ENCODE measurements around the gene GRIN3B.

The GRIN3B gene

GRCh38 chr19:977058-977464, 23.2 kb upstream of the GRIN3B start:
- H3K4me3 ChIP-seq (ENCODE audit: low read length), result no peak overlapping the region
- no peaks in the 10 kb centered on the region for H3F3A ChIP-seq (ENCODE audit: control insufficient read depth, insufficient read depth)
- no peak for TF ChIP-seq CTCF (IDR thresholded peaks at IDR 0.05; ENCODE audit: low read depth, low read length, poor library complexity, severe bottlenecking)
- no peak for TF ChIP-seq EZH2phosphoT487 (IDR thresholded peaks at IDR 0.05; ENCODE audit: borderline replicate concordance, low read length)
- H3K9me2 ChIP-seq (replicated peaks; ENCODE audit: control insufficient read depth, low read length), result no peaks in the 10 kb centered on the region
- no peaks in the 10 kb centered on the region for H3K4me1 ChIP-seq (ENCODE audit: control insufficient read depth, low read length)
- no peaks in the 10 kb centered on the region for H3K36me3 ChIP-seq (ENCODE audit: control insufficient read depth, low read length)
- H3K27me3 ChIP-seq (ENCODE audit: control insufficient read depth, low read length), result peaks cover 13% of the 10 kb centered on the region
- H3K9me3 ChIP-seq (ENCODE audit: control insufficient read depth, insufficient read depth, low read length), result no peaks in the 10 kb centered on the region
- H3K27ac ChIP-seq (ENCODE audit: low read depth, low read length), result no peak overlapping the region
- H3K79me2 ChIP-seq (ENCODE audit: control insufficient read depth, low read length), result no peaks in the 10 kb centered on the region
- no peak overlapping the region for H3K4me2 ChIP-seq (ENCODE audit: low read length)
- H4K20me1 ChIP-seq (ENCODE audit: control insufficient read depth, insufficient read depth, low read depth, low read length), result no peaks in the 10 kb centered on the region

GRCh38 chr19:979318-979741, 20.9 kb upstream of the GRIN3B start:
- H3K4me3 ChIP-seq (ENCODE audit: low read length), result no peak overlapping the region
- H3K36me3 ChIP-seq (ENCODE audit: control insufficient read depth, low read length), result no peaks in the 10 kb centered on the region
- no peaks in the 10 kb centered on the region for H4K20me1 ChIP-seq (ENCODE audit: control insufficient read depth, insufficient read depth, low read depth, low read length)
- no peaks in the 10 kb centered on the region for H3K9me3 ChIP-seq (ENCODE audit: control insufficient read depth, insufficient read depth, low read length)
- H3K9me2 ChIP-seq (replicated peaks; ENCODE audit: control insufficient read depth, low read length), result no peaks in the 10 kb centered on the region
- TF ChIP-seq CTCF (IDR thresholded peaks at IDR 0.05; ENCODE audit: low read depth, low read length, poor library complexity, severe bottlenecking), result no peak
- TF ChIP-seq EZH2phosphoT487 (IDR thresholded peaks at IDR 0.05; ENCODE audit: borderline replicate concordance, low read length), result no peak
- H3K4me1 ChIP-seq (ENCODE audit: control insufficient read depth, low read length), result peaks cover 12% of the 10 kb centered on the region
- peaks cover 13% of the 10 kb centered on the region for H3K27me3 ChIP-seq (ENCODE audit: control insufficient read depth, low read length)
- H3K27ac ChIP-seq (ENCODE audit: low read depth, low read length), result no peak overlapping the region
- peaks cover 2% of the 10 kb centered on the region for H3K79me2 ChIP-seq (ENCODE audit: control insufficient read depth, low read length)
- H3F3A ChIP-seq (ENCODE audit: control insufficient read depth, insufficient read depth), result peaks cover 4% of the 10 kb centered on the region
- H3K4me2 ChIP-seq (ENCODE audit: low read length), result no peak overlapping the region

GRCh38 chr19:980133-980998, 19.9 kb upstream of the GRIN3B start:
- H4K20me1 ChIP-seq (ENCODE audit: control insufficient read depth, insufficient read depth, low read depth, low read length), result no peaks in the 10 kb centered on the region
- H3K4me1 ChIP-seq (ENCODE audit: control insufficient read depth, low read length), result peaks cover 18% of the 10 kb centered on the region
- peaks cover 12% of the 10 kb centered on the region for H3K79me2 ChIP-seq (ENCODE audit: control insufficient read depth, low read length)
- H3F3A ChIP-seq (ENCODE audit: control insufficient read depth, insufficient read depth), result peaks cover 4% of the 10 kb centered on the region
- peaks cover 13% of the 10 kb centered on the region for H3K27me3 ChIP-seq (ENCODE audit: control insufficient read depth, low read length)
- no peak overlapping the region for H3K27ac ChIP-seq (ENCODE audit: low read depth, low read length)
- TF ChIP-seq EZH2phosphoT487 (IDR thresholded peaks at IDR 0.05; ENCODE audit: borderline replicate concordance, low read length), result no peak
- no peak for TF ChIP-seq CTCF (IDR thresholded peaks at IDR 0.05; ENCODE audit: low read depth, low read length, poor library complexity, severe bottlenecking)
- no peak overlapping the region for H3K4me3 ChIP-seq (ENCODE audit: low read length)
- H3K9me3 ChIP-seq (ENCODE audit: control insufficient read depth, insufficient read depth, low read length), result no peaks in the 10 kb centered on the region
- no peaks in the 10 kb centered on the region for H3K36me3 ChIP-seq (ENCODE audit: control insufficient read depth, low read length)
- no peaks in the 10 kb centered on the region for H3K9me2 ChIP-seq (replicated peaks; ENCODE audit: control insufficient read depth, low read length)
- H3K4me2 ChIP-seq (ENCODE audit: low read length), result no peak overlapping the region

Measured in DOHH2 (cell line).